Tibial nerve (tissue), 4 donors: ENCODE results near the gene CREM.

Experiments
- CTCF ChIP-seq, 5 experiments: fragments of 200-600 bp in 3 of 5; fragments of 450-650 bp in 2 of 5; sonication (generic) in 3 of 5; IDR thresholded peaks; one replicate each; pipeline ENCODE4 v1.5.1; 2016 to 2019; ENCODE audit warnings: antibody characterized with exemption in 5 of 5, mild to moderate bottlenecking in 3 of 5, moderate library complexity in 2 of 5
- EP300 ChIP-seq, 2 donors: sonication (generic); formaldehyde crosslinking; IDR thresholded peaks; one replicate each; pipeline ENCODE4 v1.6.1; 2017; ENCODE audit warnings: antibody characterized with exemption in 2 of 2, mild to moderate bottlenecking in 1 of 2
- POLR2A ChIP-seq, 2 donors: fragments of 450-650 bp; IDR thresholded peaks; one replicate each; pipeline ENCODE4 v1.6.1; 2017; ENCODE audit warnings: antibody characterized with exemption in 2 of 2, mild to moderate bottlenecking in 2 of 2, moderate library complexity in 2 of 2

- TF ChIP-seq POLR2A (IDR thresholded peaks at IDR 0.05) (no peak), CTCF (IDR thresholded peaks at IDR 0.05) (no peak), EP300 (IDR thresholded peaks at IDR 0.05) (no peak)
Observed at GRCh38 chr10:35194906-35195305, 68.3 kb downstream of the CREM start.
